Effector CD8-positive, alpha-beta T cell (primary cell): ENCODE results near the gene TRIM46.

Experiments
- DNase-seq: peaks from one replicate; lab custom pipeline; 2025; lab: John Stamatoyannopoulos, UW

The TRIM46 gene

GRCh38 chr1:155171836-155172731 is 1.6 kb upstream of the TRIM46 start:
- DNase-seq = no peak

DNA sequence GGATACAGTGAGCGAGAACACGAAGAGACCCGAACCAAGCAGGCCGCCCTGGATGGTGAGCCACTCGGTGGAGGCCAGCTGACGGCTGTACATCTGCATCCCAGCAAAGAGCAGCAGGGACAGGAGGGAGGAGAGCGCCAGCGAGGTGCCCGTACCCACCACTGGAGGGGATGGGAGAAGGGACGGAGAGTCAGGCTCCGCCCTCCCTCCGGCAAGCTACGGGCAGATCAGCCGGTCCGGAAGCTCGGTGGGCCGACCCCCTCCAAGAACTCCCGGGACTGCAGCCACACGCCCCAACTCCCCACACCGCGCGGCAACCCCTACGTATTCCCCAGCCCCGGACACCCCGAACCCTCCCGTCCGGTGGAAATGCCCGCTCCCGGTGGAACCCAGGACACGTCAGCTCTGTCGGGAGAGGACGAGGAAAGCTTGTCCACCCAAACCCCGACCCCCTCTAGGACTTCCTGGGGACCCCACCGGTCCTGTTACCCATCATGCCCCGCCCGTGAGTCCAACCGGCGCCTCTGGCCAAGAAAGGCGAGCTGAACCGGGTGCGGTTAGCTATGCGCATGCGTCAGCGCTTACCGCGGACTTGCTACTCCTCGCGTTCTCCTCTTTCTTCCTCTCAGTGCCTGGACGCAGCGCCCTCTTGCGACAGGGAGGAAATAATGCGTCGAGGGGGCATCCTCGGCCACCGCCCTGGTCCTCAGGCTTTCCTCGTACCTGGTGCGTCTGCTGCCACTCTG is 744 bp upstream of the TRIM46 start, which contains the start of gene KRTCAP2:
KRTCAP2 (minus strand) TSS at position 573 of the 746 bp plus-strand sequence; CDS start at position 493, 80 bp downstream.
- peak; percentile 91 for DNase-seq

- peak; percentile 32 for DNase-seq
Measured at GRCh38 chr1:155174324-155175280, 953 bp downstream of the TRIM46 start.

DNA sequence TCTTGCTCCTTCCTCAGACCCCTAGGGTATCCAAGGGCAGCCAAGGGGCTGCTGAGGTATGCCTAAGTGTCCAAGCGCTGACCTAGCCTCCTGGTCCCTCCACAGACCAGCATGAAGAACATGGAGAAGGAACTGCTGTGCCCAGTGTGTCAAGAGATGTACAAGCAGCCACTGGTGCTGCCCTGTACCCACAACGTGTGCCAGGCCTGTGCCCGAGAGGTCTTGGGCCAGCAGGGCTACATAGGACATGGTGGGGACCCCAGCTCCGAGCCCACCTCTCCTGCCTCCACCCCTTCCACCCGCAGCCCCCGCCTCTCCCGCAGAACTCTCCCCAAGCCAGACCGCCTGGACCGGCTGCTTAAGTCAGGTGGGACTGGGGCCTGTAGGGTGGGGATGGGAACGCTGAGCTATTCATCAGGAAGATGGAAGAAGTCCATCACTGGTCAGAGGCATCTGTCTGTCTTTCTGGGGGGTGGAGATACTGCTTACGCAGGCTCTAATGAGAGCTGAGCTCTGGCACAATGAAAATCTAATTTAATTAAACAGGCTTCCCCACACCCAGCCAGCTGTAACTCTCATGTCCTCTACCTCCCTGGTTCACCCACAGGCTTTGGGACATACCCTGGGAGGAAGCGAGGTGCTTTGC is 1.8 kb downstream of the TRIM46 start:
- no peak for DNase-seq

DNA sequence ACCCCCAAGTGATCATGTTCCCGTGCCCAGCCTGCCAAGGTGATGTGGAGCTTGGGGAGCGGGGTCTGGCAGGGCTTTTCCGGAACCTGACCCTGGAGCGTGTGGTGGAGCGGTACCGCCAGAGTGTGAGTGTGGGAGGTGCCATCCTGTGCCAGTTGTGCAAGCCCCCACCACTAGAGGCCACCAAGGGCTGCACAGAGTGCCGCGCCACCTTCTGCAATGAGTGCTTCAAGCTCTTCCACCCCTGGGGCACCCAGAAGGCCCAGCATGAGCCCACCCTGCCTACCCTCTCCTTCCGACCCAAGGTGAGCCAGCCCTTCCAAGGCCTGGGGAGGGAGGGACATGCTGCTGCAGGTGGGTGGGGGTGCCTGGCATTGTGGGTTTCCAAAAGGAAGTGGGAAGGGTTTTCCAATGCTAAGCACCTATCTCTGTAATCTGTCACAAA is 2.3 kb downstream of the TRIM46 start:
- DNase-seq = no peak

GRCh38 chr1:155176544-155177071 is 3.0 kb downstream of the TRIM46 start:
- DNase-seq = peak; percentile 79

GRCh38 chr1:155177192-155177917 is 3.7 kb downstream of the TRIM46 start:
- DNase-seq = no peak

DNA sequence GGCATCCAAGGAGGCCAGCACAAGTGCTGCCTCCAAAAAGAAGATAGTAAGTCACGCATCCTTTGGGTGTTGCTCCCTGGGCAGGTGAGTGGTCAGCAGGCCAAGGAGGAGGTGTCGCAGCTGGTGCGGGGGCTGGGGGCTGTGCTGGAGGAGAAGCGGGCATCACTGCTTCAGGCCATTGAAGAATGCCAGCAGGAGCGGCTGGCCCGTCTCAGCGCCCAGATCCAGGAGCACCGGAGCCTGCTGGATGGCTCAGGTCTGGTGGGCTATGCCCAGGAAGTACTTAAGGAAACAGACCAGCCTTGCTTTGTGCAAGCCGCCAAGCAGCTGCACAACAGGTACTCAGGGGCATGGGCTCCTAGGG is 4.3 kb downstream of the TRIM46 start:
- DNase-seq = no peak

DNA sequence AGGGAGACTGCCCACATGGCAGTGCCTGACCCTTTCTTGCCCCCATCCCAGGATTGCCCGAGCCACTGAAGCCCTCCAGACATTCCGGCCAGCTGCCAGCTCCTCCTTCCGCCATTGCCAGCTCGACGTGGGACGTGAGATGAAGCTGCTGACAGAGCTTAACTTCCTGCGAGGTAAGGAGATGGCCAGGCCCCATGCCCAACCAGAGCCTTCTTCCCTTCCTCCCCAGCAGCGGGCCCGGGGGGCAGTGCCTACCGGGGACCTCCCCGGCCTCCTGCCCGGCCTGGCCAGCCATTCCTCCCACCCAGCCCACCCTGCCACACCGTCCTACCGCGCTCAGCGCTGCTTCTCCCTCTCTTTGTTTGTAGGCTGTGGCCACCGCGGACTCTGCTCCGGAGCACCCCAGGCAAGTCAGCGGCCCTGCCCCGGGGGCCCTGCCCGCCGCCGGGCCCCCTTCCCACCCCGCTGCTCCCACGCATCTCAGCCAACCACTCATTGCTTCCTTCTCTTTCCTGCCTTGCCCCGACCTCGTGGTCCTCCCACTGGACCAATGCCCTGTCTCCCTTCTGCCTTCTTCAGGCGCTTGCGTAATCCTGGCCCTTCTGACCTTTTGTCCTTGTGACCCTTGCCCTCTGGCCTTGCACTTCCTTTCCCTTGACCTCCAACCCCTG is 4.9 kb downstream of the TRIM46 start:
- DNase-seq = no peak

DNA sequence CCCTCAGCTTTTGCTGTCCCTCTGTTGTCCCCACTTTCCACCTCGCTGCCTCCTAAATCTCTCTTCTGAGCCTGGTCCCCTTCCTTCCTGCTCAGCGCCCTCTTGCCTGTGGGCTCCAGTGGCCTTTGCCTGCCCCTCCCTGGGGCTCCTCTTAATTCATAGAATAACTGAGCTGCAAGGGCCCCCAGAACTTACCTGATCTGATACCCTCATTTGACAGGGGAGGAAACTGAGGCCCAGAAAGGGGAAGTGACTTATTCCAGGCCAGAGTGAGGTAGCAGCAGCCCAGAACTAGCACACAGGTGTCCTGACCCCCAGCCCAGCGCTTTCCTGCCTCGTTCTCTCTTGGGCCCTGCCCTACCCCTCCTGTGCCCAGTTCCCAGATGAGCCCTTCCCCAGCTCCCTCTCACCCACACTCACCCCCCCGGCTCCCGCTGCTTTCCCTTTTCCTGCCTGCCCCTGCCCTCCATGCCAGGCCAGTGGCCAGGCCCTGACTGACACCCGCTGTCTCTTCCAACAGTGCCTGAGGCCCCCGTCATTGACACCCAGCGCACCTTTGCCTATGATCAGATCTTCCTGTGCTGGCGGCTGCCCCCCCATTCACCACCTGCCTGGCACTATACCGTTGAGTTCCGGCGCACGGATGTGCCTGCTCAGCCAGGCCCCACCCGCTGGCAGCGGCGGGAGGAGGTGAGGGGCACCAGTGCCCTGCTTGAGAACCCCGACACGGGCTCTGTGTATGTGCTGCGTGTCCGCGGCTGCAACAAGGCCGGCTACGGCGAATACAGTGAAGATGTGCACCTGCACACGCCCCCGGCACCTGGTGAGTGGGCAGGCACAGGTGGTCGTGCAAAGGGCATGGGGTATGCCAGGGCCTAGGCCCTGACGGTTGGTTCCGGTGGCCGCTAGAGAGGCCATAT is 5.7 kb downstream of the TRIM46 start:
- DNase-seq = no peak

DNA sequence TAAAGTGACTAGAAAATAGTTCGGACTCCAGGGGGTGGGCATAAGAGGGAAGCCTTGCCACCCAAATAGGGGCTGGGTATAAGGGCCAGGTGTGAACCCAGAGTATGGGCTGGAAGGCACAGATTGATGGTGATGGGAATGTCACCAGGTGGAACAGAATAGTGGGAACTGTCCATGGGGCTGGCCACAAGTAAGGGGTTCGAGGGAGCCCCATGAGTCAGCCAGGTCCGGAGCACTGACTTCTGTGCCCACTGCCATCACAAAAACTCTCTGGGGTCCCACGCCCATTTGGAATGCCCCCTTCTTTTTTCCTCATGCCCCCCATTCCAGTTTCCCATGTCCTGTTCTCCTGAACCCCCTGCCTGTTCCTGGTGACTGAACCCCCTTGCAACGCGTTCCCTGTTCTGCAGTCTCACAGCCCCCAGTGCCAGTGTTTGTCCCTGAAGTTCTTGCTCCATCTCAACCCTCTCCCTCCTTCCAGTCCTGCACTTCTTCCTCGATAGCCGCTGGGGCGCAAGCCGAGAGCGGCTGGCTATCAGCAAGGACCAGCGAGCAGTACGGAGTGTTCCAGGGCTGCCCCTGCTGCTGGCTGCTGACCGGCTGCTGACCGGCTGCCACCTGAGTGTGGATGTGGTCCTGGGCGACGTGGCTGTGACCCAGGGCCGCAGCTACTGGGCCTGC is 7.9 kb downstream of the TRIM46 start:
- DNase-seq = no peak

DNA sequence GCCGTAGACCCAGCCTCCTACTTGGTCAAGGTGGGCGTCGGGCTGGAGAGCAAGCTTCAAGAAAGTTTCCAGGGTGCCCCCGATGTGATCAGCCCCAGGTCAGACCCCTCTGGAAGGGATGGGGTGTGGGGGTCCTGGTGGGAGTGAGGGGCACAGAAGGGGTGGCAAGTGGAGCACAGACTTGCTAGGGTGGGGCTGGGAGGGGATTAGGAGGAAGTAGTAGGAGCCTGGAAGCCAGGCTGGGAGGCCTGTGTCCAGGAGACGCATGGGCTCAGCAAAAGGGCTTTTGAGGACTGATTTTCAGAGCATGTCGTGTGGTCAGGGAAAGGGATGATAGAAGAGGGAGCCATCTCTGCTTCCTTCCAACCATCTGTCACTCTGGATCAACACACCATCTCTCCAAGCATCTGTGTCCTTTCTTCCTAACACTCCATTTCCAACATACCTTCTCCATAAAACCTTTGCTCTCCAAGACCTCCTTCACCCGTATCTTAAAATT is 8.5 kb downstream of the TRIM46 start:
- no peak for DNase-seq

DNA sequence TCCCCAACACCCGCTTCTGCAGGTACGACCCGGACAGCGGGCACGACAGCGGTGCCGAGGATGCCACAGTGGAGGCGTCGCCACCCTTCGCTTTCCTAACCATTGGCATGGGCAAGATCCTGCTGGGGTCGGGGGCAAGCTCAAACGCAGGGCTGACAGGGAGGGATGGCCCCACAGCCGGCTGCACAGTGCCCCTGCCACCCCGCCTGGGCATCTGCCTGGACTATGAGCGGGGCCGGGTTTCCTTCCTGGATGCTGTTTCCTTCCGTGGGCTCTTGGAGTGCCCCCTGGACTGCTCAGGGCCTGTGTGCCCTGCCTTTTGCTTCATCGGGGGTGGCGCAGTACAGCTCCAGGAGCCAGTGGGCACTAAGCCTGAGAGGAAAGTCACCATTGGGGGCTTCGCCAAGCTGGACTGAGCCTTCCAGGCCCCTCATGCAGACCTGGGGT is 10.1 kb downstream of the TRIM46 start:
- DNase-seq = no peak

GRCh38 chr1:155184351-155184811 is 10.7 kb downstream of the TRIM46 start:
- no peak for DNase-seq

GRCh38 chr1:155184835-155185782 is 11.5 kb downstream of the TRIM46 start:
- DNase-seq = no peak

DNA sequence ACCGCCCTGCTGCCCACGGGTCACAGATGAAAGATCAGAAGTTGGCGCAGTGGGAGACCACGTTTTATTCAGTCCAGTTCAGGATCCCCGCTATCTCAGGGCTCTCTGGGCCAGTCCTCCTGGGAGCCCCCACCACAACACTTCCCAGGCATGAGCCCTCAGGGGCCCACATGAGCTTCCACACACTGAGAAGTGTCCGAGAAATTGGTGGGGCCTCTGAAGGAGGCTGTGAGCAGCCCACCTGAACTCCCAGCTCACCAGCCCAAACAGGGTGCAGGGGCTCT is 12.1 kb downstream of the TRIM46 start:
- no peak for DNase-seq
